ENCODE data around the gene ILDR1.
"Not testable (repeated sequence)": the region's sequence is repeated elsewhere in the genome, so short reads cannot be mapped to it uniquely, and the experiment has no call there.

Gene ILDR1

GRCh38 chr3:122021811-122022401, at the start of gene ILDR1:
Gene ILDR1, minus strand, starts transcription at chr3:122022247. Its CDS starts 170 bp downstream, at chr3:122022077.
- no peak for DNase-seq

DNA sequence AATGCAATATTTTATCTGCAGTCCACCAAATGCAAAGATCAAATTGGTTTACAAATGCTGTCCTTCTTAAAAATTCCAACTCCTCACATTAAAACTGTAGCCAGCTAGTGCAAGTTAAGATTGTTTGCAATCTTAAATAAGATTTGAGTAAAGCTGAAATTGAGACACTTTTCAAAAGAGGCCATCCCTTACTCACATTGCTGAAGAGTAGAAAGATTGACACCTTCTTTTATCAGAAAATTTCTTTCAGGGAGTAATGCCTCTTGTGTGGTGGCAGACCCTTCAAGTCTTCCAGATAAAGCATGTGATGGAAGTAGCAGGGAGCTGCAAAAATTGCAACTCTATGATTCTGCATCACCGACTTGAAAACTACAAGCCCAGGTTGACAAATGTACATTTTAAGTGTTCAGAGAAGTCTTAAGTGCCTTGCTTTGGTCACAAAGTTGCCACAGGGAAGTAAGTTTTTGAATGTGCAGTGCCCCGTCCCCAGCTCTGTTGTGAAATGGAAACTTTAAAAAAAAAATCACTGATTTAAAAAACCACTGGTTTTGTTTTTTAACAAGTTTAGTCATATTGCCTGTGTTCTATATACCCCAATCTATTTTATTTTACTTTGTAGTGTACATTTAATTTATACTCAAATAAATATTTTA, 45.7 kb upstream of the ILDR1 start:
- no peak for DNase-seq

DNA sequence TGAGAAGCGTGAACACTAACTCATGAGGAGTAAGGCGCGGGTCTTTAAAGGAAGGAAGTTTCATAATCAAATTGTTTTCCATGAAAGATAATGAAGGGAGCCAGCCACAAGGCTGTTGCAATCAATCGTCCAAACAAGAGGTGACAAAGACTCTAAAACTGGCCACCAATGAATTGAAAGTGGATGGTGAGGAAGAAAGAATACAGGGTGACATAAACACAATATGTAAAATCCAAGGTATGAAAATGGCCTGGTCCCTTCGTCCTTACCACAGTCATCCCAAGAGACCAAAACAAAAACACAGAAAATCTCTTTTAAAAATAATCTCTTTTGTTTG, 45.1 kb upstream of the ILDR1 start:
- DNase-seq, result no peak

- no peak for DNase-seq
These were observed 44.5 kb upstream of the ILDR1 start for GRCh38 chr3:122066331-122067213.

DNA sequence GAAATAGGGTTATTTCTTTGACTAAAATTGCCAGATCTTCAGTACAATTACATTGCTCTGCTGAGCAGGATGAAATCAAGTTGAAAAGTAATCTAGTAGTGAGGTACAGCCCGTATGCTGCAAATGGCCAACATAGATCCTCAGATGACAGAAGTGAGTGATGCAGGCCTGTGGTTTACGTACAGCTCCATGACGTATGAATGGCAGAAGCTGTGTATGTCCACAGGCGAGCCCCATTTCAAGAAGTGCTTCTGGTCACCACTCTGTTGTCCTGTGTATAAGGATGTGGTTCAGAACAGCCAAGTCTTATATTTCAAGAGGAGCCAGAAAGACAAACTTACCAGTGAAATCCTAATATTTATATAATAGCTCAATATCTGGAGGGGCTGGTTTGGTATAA, 42.3 kb upstream of the ILDR1 start:
- DNase-seq, result no peak

DNA sequence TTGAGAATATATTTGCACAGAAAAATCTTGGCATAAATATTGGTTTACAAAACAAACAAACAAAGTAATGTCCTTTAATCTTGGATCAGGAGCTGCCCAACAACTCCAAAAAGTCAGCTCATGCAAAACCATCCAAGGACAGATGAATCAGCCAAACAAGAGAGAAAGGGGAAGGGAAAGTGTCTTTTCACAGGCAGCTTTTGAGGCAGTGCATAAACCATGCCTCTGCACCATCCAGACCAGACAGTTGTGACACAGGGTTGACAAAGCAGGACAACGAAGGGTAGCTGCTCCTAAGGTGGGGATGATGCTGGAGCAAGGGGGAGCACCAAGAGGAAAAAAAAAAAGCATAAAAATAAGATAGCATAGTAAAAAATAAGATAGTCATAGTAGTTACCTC, 41.9 kb upstream of the ILDR1 start:
- DNase-seq, result no peak

DNA sequence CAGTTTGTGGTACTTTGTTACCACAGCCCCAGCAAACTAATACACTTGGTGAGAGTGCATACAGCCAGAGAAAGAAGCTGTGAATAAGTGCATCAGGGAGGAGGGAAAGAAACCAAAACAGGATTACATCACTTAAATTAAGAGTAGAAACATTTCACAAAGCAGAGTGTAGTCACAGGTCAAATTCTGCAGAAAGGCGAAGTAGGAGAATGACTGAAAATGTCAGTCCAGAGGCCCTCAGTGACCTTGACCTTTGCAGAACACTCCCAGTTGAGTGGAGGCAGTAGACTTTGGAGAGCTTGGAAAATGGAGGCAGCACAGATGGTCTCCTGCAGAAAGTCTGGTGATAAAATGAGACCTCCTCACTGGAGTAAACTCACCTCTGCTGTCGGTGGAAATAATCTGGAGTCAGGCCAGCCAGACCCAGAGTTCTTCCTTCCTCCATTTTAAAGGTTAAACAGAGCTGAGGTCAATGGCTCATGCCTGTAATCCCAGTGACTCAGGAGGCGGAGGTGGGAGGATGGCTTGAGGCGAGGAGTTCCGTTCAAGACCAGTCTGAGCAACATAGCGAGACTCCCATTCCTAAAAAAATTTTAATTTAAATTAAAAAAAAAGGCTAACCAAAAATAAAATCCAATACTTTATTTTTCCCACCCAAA, 38.1 kb upstream of the ILDR1 start:
- no peak for DNase-seq

DNA sequence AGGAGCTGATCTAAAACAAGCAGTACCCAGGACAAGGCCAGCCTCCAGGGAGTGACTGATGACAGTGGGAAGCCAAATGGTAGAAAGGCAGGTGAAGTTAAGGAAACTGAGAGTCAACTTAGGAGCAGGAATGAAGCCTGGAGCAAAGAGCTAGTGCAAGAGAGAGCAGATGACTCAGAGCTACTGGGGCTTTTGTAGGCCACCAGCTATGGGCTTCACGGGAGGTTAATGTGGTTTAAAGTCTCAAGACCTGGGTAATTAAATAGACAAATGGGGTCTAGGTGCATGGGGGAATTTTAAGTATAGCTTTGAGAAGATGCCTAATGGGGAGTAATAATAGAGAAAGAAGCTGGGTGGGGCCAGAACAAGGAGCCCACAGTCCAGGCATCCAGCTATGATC, 36.2 kb upstream of the ILDR1 start:
- DNase-seq, result no peak

DNA sequence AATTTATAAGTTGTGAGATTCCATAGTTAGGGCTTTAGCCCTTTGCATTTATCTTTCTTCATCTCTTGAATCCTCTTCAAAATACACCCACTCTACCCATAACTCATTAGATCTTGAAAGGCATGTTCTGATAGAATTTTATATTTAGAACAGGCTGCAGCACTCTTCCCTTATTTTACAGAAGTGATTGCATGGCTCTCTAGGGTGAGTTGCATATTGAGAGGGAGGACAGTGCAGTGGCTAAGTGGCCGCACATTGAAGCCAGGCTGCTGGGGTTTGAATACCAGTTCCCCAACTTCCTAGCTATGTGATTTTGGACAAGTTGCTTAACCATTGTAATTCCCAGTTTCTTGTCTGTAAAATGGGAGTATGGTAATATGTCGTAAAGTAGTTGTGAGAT, 35.6 kb upstream of the ILDR1 start:
- no peak for DNase-seq

DNA sequence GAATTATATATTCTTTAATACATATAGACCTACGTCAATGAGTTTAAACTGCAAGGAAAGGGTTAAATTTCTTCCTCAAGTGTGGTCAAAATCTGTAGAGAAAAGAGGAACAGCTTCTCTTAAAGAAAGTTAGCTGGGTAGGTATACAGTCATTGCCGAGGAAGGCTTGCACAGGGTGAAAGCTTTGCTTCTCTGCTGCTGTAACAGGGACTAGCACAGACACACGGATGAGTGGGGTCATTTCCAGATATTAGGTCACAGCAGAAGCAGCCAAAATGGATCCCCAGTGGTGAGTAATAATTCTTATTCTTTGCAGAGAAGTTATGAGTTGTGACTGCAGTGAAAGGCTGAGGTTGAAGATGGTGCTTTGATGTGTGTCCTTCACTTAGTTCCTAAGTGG, 33.2 kb upstream of the ILDR1 start, which contains the start of gene CD86:
CD86 (plus strand) TSS at position 148 of the 400 bp plus-strand sequence; CDS start at position 276, 128 bp downstream.
- no peak for DNase-seq

DNA sequence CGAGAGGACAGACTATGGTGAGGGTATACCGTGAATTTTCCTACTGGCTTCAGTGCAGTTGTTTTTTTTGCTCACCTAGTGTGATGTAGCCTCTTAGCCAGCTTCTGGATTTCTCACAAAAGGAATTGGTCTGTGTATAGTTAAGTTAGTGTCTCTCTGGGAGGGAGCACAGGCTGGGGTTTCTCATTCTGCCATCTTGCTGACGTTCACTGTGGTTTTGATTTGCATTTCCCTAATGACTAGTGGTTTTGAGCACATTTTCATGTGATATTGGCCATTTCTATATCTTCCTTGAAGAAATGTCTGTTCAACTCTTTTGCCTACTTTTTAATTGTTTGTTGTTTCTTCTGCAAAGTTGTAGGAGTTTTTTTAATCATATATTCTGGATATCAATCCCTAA, 30.9 kb upstream of the ILDR1 start:
- DNase-seq, result no peak

DNA sequence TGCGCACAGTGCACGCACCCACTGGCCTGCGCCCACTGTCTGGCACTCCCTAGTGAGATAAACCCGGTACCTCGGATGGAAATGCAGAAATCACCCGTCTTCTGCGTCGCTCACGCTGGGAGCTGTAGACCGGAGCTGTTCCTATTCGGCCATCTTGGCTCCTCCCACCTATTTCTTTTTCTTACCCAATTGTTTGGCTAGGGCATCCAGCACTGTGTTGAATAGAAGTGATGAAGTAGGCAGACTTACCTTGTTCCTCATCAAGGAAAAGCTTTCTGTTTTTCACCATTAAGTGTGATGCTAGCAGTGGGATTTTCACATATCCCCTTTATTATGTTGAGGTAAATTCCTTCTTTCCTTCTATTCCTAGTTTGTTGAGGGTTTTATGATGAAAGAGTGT, 25.7 kb upstream of the ILDR1 start:
- DNase-seq, result not testable (repeated sequence)

DNA sequence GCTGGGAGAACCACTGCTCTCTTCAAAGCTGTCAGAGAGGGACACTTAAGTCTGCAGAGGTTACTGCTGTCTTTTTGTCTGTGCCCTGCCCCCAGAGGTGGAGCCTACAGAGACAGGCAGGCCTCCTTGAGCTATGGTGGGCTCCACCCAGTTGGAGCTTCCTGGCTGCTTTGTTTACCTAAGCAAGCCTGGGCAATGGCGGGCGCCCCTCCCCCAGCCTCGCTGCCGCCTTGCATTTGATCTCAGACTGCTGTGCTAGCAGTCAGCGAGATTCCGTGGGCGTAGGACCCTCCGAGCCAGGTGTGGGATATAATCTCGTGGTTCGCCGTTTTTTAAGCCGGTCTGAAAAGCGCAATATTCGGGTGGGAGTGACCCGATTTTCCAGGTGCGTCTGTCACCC, 25.2 kb upstream of the ILDR1 start:
- DNase-seq, result not testable (repeated sequence)

GRCh38 chr3:122033023-122033422, 11.0 kb upstream of the ILDR1 start:
- DNase-seq, result no peak

- DNase-seq, result no peak
These were observed 10.5 kb upstream of the ILDR1 start for GRCh38 chr3:122032531-122032930.

GRCh38 chr3:122031123-122031468, 9.0 kb upstream of the ILDR1 start:
- no peak for DNase-seq

GRCh38 chr3:122030381-122031122, 8.5 kb upstream of the ILDR1 start:
- no peak for DNase-seq

DNA sequence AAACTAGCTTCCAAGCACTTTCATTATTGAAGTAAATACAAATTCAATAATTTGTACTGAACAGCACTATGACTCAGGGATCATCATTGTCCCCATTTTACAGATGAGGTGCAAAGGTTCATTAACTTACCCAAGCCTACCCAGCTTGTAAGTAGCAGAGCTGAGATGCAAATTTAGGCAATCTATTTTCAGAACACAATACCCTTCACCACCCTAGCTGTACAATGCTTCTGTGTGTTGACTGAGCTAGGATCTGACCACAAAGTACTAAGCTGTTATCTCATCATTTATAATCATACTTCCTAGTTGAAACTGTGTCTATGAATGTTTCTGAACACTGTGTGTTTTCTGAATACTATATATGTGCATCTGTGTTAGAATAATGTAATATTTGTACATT, 3.2 kb upstream of the ILDR1 start:
- DNase-seq, result no peak

DNA sequence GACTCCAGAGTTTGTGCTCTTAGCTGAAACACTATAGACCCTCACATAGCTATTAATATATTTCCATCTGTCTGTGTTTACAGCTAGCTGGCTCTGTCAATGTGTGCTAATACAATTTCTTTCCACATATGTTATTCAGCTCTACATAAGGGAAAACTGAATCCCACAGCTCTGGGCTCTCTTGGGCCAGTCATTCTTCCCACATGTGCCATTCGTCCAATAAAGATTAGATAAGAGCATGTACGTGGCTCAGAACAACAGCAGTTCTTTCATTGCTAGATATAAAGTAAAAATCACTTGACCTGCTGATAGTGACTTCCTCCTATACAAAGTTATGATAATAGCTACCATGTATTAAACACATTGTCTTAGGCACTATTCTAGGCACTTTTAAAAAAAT, 2.8 kb upstream of the ILDR1 start:
- no peak for DNase-seq

- no peak for DNase-seq
These were observed 1.4 kb upstream of the ILDR1 start for GRCh38 chr3:122023335-122023910.

DNA sequence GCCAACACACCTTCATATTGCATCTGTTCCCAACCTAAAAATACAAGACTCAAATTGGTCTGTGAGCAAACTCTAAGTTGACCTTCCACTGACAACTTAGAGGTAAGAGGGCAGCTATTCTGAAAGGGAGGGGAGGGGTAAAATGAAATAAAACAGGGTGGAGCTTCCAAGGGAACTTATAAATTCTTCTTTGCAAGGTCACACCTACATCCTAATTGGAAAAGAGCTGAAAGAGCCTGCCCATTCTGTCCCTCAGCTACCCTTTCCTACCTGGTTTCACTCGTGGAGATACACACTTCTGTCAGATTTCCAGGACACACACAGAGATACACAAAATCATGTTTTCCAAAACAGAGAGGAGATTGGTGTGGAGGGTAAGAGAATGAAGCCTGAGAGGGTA, 1.0 kb downstream of the ILDR1 start:
- DNase-seq, result no peak

DNA sequence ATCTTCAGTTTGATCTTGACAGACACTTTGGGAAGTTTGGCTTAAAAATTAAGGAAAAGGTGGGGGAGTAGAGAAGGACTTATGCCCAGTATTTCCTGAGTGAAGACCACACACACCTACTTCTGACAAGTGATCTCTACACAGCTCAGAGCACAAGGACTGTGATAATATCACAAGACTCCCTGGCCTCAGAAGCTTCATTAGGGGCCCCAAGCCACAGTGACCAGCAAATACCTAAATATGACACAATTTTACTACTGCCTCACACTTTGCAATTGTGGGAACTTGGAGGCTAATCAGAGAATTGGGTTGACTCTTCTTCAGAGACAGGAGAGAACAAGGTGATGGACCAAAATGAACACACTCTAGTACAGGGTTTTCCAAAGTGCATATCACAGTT, 2.6 kb downstream of the ILDR1 start:
- DNase-seq, result no peak

DNA sequence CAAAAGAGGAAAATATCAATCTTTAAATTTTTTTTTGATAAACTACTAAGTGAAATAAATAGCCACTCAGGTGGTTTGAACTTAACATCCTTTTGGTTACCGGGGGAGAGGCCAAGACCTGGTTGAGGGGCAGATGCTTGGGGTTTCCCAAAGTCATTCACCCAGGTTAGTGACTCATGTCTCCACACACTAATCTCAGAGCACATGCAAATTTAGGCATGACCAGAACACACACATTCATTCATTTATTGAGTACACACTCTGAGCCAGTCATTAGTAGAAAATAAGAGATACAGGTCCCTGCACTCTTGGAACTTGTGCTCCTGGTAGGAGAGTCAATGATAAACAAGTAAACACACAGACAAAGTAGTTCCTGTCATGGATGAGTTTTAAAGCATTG, 7.3 kb downstream of the ILDR1 start:
- no peak for DNase-seq

Data from activated CD8-positive, alpha-beta memory T cell treated with anti-CD3 and anti-CD28 coated beads for 24 hours (primary cell).